GM18502 (cell line): Measurements from ENCODE around the gene BPIFB2.

Experiments used
- ATAC-seq: cut with Tn5 transposase; IDR thresholded peaks from one replicate; pipeline ENCODE4 v1.9.1; 2021; ENCODE audit warnings: mild to moderate bottlenecking; ENCODE audit not compliant: unreplicated experiment, poor library complexity

The BPIFB2 gene

DNA sequence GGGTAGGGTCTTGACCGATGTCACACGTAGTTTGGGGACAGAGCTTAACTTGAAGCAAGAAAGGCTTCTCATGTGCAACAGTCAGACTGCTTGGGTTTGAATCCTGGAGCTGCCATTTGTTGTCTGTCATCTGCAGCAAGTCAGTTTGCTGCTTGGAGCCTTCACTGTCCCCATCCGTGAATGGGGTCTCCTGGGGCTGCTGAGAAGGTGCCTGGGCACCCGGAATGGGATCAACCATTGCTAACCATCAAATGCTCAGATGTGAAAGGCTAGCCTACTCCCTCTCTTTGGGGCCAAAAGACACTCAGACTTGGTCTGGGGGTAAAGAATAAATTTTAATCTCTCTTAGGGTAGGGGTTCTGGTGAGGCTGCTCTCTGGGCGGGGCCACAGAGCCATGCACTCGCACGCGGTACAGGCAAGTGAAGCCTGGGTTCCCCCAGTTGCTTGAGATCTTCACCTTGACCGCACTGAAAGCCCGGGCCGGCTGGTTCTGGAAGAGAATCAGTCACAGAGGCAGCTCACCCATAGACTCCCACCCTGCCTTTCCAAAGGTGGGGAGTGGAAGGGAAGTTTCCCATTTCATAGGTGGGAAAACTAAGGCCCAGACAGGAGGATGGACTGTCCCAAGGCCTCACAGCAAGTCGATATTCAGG, 23.9 kb upstream of the BPIFB2 start:
- no peak for ATAC-seq

GRCh38 chr20:32984196-32984595, 23.3 kb upstream of the BPIFB2 start:
- ATAC-seq, result no peak

- ATAC-seq, result no peak
Measured at GRCh38 chr20:32984631-32985354, 22.7 kb upstream of the BPIFB2 start.

DNA sequence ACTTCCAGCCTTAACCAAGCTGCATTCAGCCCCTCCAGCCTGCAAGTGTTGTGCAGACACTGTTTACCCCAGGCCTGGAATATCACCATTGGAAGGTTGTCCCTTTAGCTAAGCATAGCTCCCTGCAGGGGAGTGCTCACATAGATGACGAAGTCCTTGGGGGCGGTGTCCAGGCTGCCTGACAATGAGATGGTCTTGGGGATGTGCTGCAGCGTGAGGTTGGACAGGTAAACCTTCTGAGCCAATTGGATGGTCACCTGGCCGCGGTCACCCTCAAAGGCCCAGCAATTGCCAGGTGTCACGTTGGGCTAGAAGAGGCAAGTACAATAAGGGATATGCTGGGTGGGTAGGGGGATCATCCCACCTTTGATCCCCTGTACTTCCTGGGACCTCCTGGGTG, 21.9 kb upstream of the BPIFB2 start:
- no peak for ATAC-seq

DNA sequence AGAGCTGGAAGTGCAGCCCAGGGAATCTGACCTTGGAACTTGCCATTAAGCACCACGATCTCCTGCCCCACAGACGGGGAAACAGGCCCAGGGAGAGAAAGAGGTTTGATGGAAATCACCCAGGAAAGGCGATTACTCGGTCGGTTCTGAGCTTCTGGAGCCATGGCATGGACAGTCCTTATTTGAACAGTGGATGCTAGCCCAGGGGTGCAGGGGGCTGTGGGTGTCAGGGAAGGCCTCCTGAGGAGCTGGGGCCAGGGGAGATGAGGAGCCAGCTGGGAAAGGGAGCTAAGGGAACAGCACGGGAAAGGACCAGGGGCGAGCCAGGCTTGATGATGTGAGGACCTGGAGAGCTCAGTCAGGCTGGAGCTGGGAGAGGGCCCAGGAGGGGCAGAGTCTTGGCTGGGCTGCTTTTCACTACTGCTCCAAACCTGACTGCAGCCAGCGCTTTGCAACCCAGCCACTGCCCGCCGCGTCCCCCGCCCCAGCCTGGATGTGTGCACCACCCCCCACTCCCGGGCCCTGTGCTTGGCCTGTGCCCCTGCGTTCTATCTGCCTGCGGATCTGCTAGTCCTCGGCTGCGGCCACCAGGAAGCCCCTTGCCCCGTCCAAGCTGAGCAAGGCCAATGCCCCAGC, 21.1 kb upstream of the BPIFB2 start:
- ATAC-seq, result no peak

DNA sequence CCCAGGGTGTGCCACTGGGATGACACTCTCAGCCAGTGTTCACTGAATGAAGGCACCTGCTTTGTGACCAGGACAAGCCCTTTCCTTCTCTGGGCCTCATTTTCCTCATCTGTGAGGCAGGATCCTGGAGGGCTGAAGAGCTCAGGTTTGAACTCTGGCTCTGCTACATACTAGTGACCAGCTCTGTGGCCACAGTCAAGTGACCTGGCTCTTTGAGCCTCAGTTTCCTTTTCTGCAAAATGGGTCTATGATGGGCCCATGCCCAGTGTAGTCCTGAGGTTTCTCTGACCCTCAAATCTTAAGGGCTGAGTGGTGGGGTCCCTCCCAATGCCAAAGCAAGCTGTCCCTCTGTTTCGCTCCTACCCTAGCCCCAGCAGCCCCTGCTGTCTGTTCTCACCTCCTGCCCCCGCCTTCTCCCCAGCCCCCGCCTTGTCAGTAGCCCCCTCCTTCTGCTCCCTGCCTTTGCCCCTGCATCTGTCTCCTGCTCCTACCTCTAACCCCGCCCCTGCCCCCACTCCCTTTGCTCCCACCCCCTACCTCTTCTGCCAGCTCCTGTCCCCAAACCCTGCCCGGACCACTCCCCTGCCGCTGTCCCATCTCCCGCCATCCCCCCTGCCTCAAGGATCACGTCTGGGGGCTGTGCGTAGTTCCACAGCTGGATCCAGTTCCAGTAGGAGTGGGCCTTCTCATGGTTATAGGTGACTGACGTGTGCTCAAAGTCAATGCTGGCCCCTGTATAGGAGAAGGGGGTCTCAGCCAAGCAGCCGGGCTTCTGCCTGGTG, 20.3 kb upstream of the BPIFB2 start:
- no peak for ATAC-seq

GRCh38 chr20:32988008-32988407, 19.5 kb upstream of the BPIFB2 start:
- ATAC-seq, result no peak

DNA sequence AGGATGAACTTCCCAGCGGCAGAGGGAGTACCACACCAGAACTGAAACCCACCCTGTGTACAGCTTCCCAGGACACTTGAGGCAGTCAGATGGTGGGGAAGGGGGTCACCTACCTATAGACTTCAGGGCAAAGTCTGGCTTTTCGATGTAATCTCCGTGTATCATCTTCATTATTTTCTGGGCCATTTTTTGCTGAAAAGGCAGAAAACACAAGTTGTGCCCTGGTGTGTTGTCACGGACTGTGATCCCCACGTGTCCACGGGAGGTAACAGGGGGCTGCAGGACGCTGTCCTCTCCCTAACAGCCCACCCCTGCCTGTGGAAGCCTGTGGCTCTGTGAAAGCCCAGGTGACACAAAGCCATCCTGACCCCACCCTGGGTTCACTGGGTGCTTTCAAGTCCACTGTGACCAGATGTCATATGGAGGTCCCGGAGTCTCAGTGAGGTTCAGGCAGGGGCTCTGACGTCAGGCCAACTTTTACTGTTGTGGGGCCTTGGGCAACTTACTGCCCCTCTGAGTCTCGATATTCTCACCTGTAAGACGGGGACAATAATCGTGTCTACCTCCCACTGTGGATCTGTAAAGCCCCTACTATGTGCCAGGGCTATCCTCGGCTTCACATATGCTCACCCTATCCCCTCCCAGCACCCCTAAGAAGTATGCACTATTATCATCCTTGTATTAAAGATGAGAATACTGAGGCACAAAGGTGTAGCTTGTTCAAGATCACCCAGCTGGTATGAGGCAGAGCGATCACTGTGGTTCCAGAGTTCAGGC, 17.8 kb upstream of the BPIFB2 start:
- ATAC-seq, result no peak

DNA sequence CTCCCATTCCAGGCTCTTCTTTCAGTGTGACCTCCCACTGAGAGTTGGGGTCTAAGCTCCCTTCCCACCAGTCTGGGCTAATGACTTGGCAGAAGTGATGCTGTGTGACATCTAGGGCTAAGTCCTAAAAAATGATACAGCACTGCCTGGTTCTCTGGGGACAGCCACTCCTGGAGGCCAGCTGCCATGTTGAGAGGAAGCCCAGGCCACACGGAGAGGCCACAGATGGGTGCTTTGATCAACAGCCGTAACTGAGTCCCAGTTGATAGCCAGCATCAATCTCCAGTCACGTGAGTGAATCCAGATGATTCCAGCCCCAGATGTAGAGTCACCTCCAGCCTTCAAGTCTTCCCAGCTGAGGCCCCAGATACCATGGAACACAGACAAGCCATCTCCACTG, 17.1 kb upstream of the BPIFB2 start:
- no peak for ATAC-seq

GRCh38 chr20:32991383-32991782, 16.1 kb upstream of the BPIFB2 start:
- ATAC-seq, result no peak

DNA sequence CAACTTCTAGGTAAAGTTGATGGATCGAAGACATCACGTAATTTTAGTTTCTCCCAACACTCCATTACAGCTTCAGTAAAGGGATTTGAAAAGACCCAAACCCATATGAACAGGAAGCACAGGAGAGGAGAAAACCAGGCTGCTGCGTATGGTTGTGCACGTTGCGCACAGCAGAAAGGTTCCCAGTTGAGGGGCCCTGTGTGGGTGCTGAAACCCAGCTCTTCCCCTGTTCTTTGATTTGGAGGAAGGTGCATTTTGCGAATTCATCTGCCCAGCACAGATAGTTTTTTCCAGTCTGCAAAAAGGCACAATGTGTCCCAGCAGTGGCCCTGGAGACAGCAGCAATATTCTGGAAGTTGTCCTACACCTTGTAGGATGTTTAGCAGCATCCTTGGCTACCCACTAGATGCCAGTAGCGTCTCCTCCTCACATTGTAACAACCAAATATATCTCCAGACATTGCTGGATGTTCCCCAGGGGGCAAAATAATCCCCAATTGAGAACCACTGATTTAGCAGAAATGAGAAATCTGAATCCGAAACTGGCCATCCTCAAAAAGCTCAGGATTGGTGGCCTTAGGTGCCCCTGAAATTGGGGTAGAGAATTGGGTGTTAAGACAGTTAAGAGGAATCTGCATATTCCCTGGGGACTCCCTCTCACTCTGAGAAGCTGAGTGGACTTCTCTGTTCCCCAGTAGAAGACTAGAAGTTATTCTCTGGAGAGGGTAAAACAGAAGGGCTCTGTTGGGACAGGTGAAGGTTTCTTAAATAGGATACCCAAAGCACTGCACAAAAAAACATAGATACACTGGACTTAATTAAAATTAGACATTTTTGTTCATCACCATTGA, 15.5 kb upstream of the BPIFB2 start:
- no peak for ATAC-seq

GRCh38 chr20:32993496-32994050, 13.9 kb upstream of the BPIFB2 start:
- no peak for ATAC-seq

DNA sequence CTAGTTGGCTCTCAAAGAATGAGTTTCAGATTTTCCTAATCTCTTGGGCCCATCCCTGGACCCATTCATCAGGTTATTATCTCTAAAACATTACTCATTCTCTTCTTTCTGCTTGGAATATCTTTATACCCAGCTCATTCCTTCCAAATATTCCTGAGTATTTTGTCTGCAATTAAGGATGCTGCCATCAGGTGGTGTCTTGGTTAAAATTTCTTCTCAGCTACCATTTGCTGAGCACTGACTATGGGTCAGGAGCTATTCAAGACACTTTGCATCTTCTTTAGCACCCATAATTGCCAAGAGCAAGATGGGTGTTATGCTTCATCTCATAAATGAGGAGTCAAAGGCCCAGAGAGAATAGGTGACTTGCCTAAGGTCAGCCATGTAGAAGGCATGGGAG, 11.7 kb upstream of the BPIFB2 start:
- no peak for ATAC-seq

GRCh38 chr20:32997431-32997830, 10.1 kb upstream of the BPIFB2 start:
- no peak for ATAC-seq

DNA sequence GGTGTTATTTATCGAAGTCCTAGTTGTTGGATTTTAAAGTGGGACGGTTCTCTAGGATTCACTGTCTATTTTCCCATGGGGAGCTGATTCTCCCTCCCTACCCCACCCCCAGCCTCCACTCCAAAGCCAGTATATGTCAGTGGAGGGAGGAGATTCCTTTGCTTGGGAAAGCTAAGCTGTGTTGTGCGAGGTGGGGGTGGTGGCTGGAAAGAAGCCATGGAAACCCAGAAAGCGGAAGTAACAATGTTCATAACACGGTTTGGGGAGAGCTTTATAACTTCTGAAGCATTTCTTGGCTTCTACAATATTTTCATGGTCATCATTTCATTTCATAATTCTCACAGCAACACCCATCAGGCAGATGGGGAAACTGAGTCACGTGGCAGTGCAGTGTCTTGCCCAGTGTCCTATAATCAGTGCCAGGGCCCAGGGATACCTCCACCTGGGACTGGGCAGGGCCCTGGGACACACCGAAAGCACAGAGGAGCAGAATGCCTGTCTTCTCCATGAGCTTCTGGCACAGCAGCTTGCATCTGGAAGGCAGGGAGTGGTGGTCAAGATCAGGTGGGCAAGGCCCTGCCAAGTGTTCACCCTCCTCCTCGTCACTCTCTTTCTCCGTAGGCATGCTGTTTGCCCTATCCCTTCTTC, 7.8 kb upstream of the BPIFB2 start:
- ATAC-seq, result no peak

GRCh38 chr20:33000802-33001466, 6.6 kb upstream of the BPIFB2 start:
- ATAC-seq, result no peak

DNA sequence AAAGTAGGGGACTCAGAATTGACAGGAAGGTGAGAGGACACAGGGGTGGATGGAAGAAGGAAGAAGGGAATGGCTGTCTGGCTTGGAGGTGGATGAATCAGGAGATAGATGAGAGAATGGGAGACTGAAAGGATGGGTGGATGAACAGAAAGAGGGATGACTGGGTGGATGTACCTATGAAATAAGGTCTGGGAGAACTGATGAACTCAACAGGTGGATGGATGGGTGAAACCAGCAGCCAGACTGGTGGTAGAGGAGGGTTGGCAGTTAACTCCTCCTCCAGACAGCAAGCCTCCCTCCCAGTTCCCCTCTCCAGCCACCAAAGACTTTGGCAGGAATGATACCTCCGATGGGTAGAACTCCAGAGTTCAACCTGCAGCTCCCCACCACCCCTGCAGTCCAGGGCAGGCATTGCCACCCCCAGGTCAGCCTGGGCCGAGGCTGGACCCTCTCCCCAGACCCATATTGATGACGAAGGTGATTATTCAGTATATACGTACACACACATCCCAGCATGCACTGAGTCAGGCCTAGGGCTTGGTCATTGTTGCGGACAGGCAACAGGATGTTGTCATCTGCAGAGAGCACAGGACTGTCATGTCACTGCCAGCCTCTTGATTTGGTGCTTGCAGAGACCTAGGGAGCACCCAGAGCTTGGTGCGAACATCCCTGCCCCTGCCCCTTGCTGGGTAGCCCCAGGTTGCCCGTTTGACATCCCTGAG, 5.3 kb upstream of the BPIFB2 start:
- ATAC-seq, result no peak
